GM23248 (cell line): ENCODE data around the gene CDK5RAP3. TPM values are rescaled to one million over a fixed set of nuclear protein-coding genes. Genes with fewer than 3 reads are reported as not detected.

Source experiments
- DNase-seq: peaks from one replicate; pipeline ENCODE4 v3.0.0-alpha.2; 2015
- H2AFZ ChIP-seq: fragments of 200-600 bp; sonication (generic); 2 replicates; pipeline ENCODE4 v1.6.1; 2016; ENCODE audit warnings: antibody characterized with exemption
- H3F3A ChIP-seq: fragments of 200-600 bp; sonication (generic); 2 replicates; pipeline ENCODE4 v1.6.1; 2016; ENCODE audit warnings: mild to moderate bottlenecking, antibody characterized with exemption, mixed run types; ENCODE audit not compliant: insufficient read depth
- H3K27ac ChIP-seq: fragments of 200-600 bp; sonication (generic); 2 replicates; pipeline ENCODE4 v1.5.1; 2016; ENCODE audit warnings: mild to moderate bottlenecking
- H3K27me3 ChIP-seq: fragments of 200-600 bp; sonication (generic); replicated peaks from 2 replicates; pipeline ENCODE4 v1.6.1; 2016; ENCODE audit warnings: mild to moderate bottlenecking; ENCODE audit not compliant: insufficient read depth
- H3K36me3 ChIP-seq: fragments of 200-600 bp; sonication (generic); 2 replicates; pipeline ENCODE4 v1.6.1; 2016; ENCODE audit warnings: low read depth, mild to moderate bottlenecking
- H3K4me1 ChIP-seq: fragments of 200-600 bp; sonication (generic); 2 replicates; pipeline ENCODE4 v1.6.1; 2016; ENCODE audit warnings: mild to moderate bottlenecking; ENCODE audit not compliant: insufficient read depth
- H3K4me2 ChIP-seq: fragments of 200-600 bp; sonication (generic); one replicate; pipeline ENCODE4 v1.6.1; 2016; ENCODE audit warnings: mild to moderate bottlenecking; ENCODE audit not compliant: unreplicated experiment
- H3K4me3 ChIP-seq: fragments of 200-600 bp; sonication (generic); 2 replicates; pipeline ENCODE4 v1.5.1; 2016; ENCODE audit warnings: mild to moderate bottlenecking
- H3K79me2 ChIP-seq: fragments of 200-600 bp; sonication (generic); 2 replicates; pipeline ENCODE4 v1.6.1; 2016; ENCODE audit warnings: mild to moderate bottlenecking; ENCODE audit not compliant: insufficient read depth
- H3K9ac ChIP-seq: fragments of 200-600 bp; sonication (generic); 2 replicates; pipeline ENCODE4 v1.6.1; 2016; ENCODE audit warnings: mild to moderate bottlenecking
- H3K9me2 ChIP-seq: fragments of 200-600 bp; sonication (generic); 2 replicates; pipeline ENCODE4 v1.6.1; 2016; ENCODE audit warnings: mixed run types, mild to moderate bottlenecking, moderate library complexity; ENCODE audit not compliant: insufficient read depth
- H3K9me3 ChIP-seq: fragments of 200-600 bp; sonication (generic); one replicate; pipeline ENCODE4 v1.6.1; 2017; ENCODE audit warnings: low read depth
- H4K20me1 ChIP-seq: fragments of 200-600 bp; sonication (generic); 2 replicates; pipeline ENCODE4 v1.6.0; 2016; ENCODE audit not compliant: insufficient read depth
- EZH2 ChIP-seq: fragments of 200-600 bp; sonication (generic); IDR thresholded peaks from 2 replicates; pipeline ENCODE4 v1.6.1; 2018; ENCODE audit warnings: antibody characterized with exemption, mild to moderate bottlenecking; ENCODE audit not compliant: insufficient read depth, poor library complexity, severe bottlenecking
- EZH2phosphoT487 ChIP-seq: fragments of 200-600 bp; sonication (generic); IDR thresholded peaks from 2 replicates; pipeline ENCODE4 v1.6.1; 2018; ENCODE audit warnings: antibody characterized with exemption, moderate library complexity, mild to moderate bottlenecking, low read depth; ENCODE audit not compliant: insufficient read depth
- WGBS, 2 experiments: methylation state at CpG; one replicate each; pipeline ENCODE4 v1.1.6; 2015 to 2017; ENCODE audit warnings: low lambda C conversion rate in 2 of 2, low coverage in 1 of 2; ENCODE audit errors: missing lambda C conversion rate in 2 of 2; 5-methylcytosine and 5-hydroxymethylcytosine counted together
- in situ Hi-C: fragments of 300-500 bp; cut with MboI; formaldehyde crosslinking; loops from 2 replicates; pipeline ENCODE4 v1.15.0; 2020
- polyA plus RNA-seq: library from polyadenylated mRNA; unstranded; fragments of >200 nt; fragmentation: Nextera tagmentation; extraction: Ambion mirVana; gene quantifications from 2 replicates; pipeline ENCODE4 v1.2.1, GENCODE V29; 2016
- total RNA-seq: library from RNA; depleted of rRNA; stranded (reverse); fragments of >200 nt; shearing (Covaris generic); gene quantifications from 2 replicates; pipeline ENCODE4 v1.2.3, GENCODE V29; 2014

CDK5RAP3 gene
- total and polyA plus RNA-seq, 2 experiments from 2014 or later, result 61.7 to 92.2 TPM

DNA sequence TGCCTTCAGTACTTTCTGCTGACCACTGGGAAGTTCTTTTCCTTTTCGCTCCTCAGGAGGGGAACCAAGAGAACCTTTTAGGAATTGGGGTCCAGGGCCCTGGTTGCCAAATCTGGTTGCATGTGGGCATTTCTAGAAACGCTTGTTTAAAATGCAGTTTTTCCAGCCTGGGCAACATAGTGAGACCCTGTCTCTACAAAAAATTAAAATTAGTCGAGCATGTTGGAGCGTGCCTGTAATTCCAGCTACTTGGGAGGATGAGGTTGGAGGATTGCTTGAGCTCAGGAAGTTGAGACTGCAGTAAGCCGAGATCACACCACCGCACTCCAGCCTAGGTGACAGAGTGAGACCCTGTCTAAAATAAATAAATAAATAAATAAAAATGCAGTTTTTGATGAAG is 28.3 kb upstream of the CDK5RAP3 start:
- peak overlapping the region; percentile 84 for H3K9ac ChIP-seq
- H3K9me2 ChIP-seq, result no peaks in the 10 kb centered on the region
- no peaks in the 10 kb centered on the region for H3K9me3 ChIP-seq
- 0 out of 2 replicates have a peak, but pooled peaks cover 3% of the 10 kb centered on the region for H3K4me1 ChIP-seq
- WGBS, 2 experiments, result 78 to 81% methylated on average over 6 of the region's 6 CpGs
- H3K4me2 ChIP-seq, result peak overlapping the region; percentile 92
- in situ Hi-C loops, result no loop called here
- DNase-seq, result no peak
- peak overlapping the region; percentile 88 for H3K4me3 ChIP-seq
- H4K20me1 ChIP-seq, result no peaks in the 10 kb centered on the region
- H2AFZ ChIP-seq, result no peak overlapping the region
- H3K79me2 ChIP-seq, result peaks cover 15% of the 10 kb centered on the region
- H3K36me3 ChIP-seq, result no peaks in the 10 kb centered on the region
- H3K27ac ChIP-seq, result no peak overlapping the region
- no peaks in the 10 kb centered on the region for H3K27me3 ChIP-seq
- no peaks in the 10 kb centered on the region for H3F3A ChIP-seq
- TF ChIP-seq EZH2phosphoT487 (no peak), EZH2 (no peak)

DNA sequence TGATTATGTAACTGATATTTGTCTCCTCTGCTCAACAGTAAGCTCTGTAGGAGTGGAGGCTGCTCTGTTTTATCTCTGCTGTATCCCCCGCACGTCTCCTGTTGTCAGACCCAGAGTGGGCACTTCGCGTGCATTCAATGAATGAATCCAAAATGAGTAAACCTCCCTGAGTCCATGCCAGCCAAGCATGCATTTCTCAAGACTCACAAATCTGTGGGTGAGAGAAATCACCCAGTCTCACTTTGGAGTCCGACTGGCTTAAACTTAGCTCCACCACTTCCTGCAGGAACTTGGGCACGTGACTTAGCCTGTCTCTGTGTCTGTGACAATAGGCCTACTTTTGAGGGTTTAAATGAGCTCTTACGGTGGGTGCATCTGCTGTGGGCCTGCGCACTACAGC is 25.8 kb upstream of the CDK5RAP3 start:
- no peak overlapping the region for H3K9ac ChIP-seq
- H3K4me2 ChIP-seq, result no peak overlapping the region
- no peak for TF ChIP-seq EZH2
- no peak for TF ChIP-seq EZH2phosphoT487
- peaks cover 15% of the 10 kb centered on the region for H3K79me2 ChIP-seq
- no peak overlapping the region for H3K4me3 ChIP-seq
- no peak overlapping the region for H2AFZ ChIP-seq
- H3K27me3 ChIP-seq, result no peaks in the 10 kb centered on the region
- H4K20me1 ChIP-seq, result no peaks in the 10 kb centered on the region
- WGBS, 2 experiments, result 89 to 95% methylated on average over 8 of the region's 8 CpGs
- no peak overlapping the region for H3K27ac ChIP-seq
- no peaks in the 10 kb centered on the region for H3K9me3 ChIP-seq
- no peaks in the 10 kb centered on the region for H3K36me3 ChIP-seq
- in situ Hi-C loops, result no loop called here
- peak; percentile 44 for DNase-seq
- no peaks in the 10 kb centered on the region for H3K9me2 ChIP-seq
- H3K4me1 ChIP-seq, result peaks cover 8% of the 10 kb centered on the region; the same call in 1 of the 2 replicates
- no peaks in the 10 kb centered on the region for H3F3A ChIP-seq

DNA sequence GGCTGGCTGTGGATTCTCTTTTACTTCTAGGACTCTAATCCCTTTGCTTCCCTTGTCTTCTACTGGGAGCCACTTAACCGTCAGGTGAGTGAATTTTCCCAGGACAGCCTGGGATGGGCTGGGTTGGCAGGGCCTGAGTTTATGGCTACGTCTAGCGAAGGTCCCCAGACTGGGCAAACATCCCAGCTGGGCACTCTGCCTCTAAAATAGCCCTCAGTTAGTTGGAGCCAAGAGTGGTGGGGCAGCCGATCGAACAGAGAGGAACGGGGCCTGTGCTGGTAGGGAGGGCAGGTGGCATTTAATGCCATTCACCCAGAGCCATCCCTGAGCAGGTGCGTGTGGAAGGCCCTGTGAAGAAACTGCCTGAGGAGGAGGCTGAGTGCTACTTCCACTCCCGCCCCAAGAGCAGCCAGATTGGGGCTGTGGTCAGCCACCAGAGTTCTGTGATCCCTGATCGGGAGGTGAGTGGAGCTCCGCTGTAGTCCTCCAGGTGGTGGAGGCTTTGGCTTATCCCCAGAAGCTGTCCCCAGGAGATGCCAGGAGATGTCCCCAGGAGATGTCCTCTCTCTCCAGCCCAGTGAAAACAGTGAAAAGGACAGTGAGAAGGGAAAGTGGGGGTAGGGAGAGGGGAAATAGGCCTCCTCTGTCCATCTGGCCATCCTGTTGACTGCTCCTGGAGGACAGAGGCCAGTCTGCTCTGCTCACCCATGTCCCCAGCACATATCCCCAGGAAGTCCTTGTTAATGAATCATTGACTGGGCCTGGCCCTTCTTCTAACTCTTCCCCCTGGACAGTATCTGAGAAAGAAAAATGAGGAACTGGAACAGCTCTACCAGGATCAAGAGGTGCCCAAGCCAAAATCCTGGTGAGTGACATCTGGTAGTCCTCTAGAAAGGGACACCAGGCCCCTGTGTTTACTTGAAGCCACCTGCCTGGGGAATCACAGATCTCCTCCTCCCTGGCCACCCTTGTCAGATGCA is 25.1 kb upstream of the CDK5RAP3 start:
- Histone ChIP-seq H3K27me3 (no peaks in the 10 kb centered on the region), H3K79me2 (peaks cover 15% of the 10 kb centered on the region), H3K9me3 (no peaks in the 10 kb centered on the region), H3K27ac (no peak overlapping the region), H3K9me2 (no peaks in the 10 kb centered on the region), H3K36me3 (no peaks in the 10 kb centered on the region), H3F3A (no peaks in the 10 kb centered on the region), H3K4me1 (peaks cover 7% of the 10 kb centered on the region; the same call in 1 of the 2 replicates), H2AFZ (no peak overlapping the region), H4K20me1 (no peaks in the 10 kb centered on the region), H3K9ac (no peak overlapping the region), H3K4me2 (no peak overlapping the region), H3K4me3 (no peak overlapping the region)
- TF ChIP-seq EZH2 (no peak), EZH2phosphoT487 (no peak)
- WGBS, 2 experiments, result 92 to 93% methylated on average over 10 of the region's 10 CpGs
- in situ Hi-C loops, result no loop called here
- no peak for DNase-seq

DNA sequence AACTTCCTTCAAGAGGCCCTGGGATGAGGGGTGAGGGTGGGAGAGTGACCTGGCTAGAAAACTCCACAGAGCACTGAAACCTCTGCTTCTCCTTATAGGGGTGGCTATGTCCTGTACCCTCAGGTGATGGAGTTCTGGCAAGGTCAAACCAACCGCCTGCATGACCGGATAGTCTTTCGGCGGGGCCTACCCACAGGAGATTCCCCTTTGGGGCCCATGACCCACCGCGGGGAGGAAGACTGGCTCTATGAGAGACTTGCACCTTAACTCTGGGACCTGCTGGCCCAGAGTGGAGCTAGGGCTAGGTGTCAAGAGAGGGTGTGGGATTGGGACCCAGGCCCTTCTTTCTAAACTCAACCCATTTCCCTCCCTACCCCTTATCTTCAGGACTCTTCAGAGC is 24.4 kb upstream of the CDK5RAP3 start:
- Histone ChIP-seq H3K4me1 (peaks cover 5% of the 10 kb centered on the region; the same call in 1 of the 2 replicates), H3F3A (no peaks in the 10 kb centered on the region), H3K9me2 (no peaks in the 10 kb centered on the region), H3K4me3 (no peak overlapping the region), H3K79me2 (peaks cover 15% of the 10 kb centered on the region), H3K9me3 (no peaks in the 10 kb centered on the region), H4K20me1 (no peaks in the 10 kb centered on the region), H3K4me2 (no peak overlapping the region), H2AFZ (no peak overlapping the region), H3K27ac (no peak overlapping the region), H3K27me3 (no peaks in the 10 kb centered on the region), H3K36me3 (no peaks in the 10 kb centered on the region), H3K9ac (no peak overlapping the region)
- in situ Hi-C loops, result no loop called here
- TF ChIP-seq EZH2 (no peak), EZH2phosphoT487 (no peak)
- WGBS, 2 experiments, result 80 to 88% methylated on average over 6 of the region's 6 CpGs
- no peak for DNase-seq
